Stimulated activated CD4-positive, alpha-beta T cell treated with anti-CD3 and anti-CD28 coated beads, Interleukin-1b, Interleukin-23, amount 100 ng/mL, for 24 hours (primary cell): Measurements from ENCODE around the gene WDR54.

Experiments used
- DNase-seq, 4 experiments: peaks; one replicate each; pipeline ENCODE4 v3.0.0-alpha.2; 2020; ENCODE audit warnings: low read depth in 4 of 4, low spot score in 1 of 4

The WDR54 gene

GRCh38 chr2:74421221-74421870 is at the start of gene WDR54, which contains the start of gene C2orf81:
WDR54 (plus strand) TSS chr2:74421730; CDS start chr2:74422154, 424 bp downstream.
C2orf81 (minus strand) TSS chr2:74421619; CDS start chr2:74421560, 59 bp downstream.
- DNase-seq = peak; percentile 86 to 95 (median 90)

- no peak for DNase-seq
Observed at GRCh38 chr2:74372674-74373073, 48.9 kb upstream of the WDR54 start.

- no peak for DNase-seq
Observed at GRCh38 chr2:74373221-74373676, 48.3 kb upstream of the WDR54 start.

- no peak for DNase-seq
Observed at GRCh38 chr2:74373985-74374384, 47.5 kb upstream of the WDR54 start.

GRCh38 chr2:74374509-74375205 is 46.9 kb upstream of the WDR54 start:
- DNase-seq = no peak

GRCh38 chr2:74375838-74376237 is 45.7 kb upstream of the WDR54 start:
- no peak for DNase-seq

- no peak for DNase-seq
Observed at GRCh38 chr2:74378007-74378406, 43.5 kb upstream of the WDR54 start.

- no peak for DNase-seq
Observed at GRCh38 chr2:74379851-74380789, 41.4 kb upstream of the WDR54 start, which contains the start of gene DCTN1. DCTN1 (minus strand) TSS chr2:74380311; CDS start chr2:74380037, 274 bp downstream.

GRCh38 chr2:74381751-74382150 is 39.8 kb upstream of the WDR54 start:
- DNase-seq = no peak

- no peak for DNase-seq
Observed at GRCh38 chr2:74383254-74383653, 38.3 kb upstream of the WDR54 start.

GRCh38 chr2:74384051-74384450 is 37.5 kb upstream of the WDR54 start:
- DNase-seq = no peak

- DNase-seq = no peak
Observed at GRCh38 chr2:74385396-74385795, 36.1 kb upstream of the WDR54 start.

GRCh38 chr2:74387346-74387745 is 34.2 kb upstream of the WDR54 start:
- DNase-seq = no peak

GRCh38 chr2:74390606-74391005 is 30.9 kb upstream of the WDR54 start:
- DNase-seq = no peak

- DNase-seq = peak in 1 of 4 experiments; percentile 11
Observed at GRCh38 chr2:74391209-74391579, 30.3 kb upstream of the WDR54 start.

GRCh38 chr2:74391580-74392448 is 29.7 kb upstream of the WDR54 start:
- DNase-seq = peak; percentile 87 to 98 (median 94)

- no peak for DNase-seq
Observed at GRCh38 chr2:74392449-74392743, 29.1 kb upstream of the WDR54 start.

GRCh38 chr2:74393525-74393924 is 28.0 kb upstream of the WDR54 start:
- DNase-seq = no peak

GRCh38 chr2:74396149-74396548 is 25.4 kb upstream of the WDR54 start:
- no peak for DNase-seq

GRCh38 chr2:74399785-74400184 is 21.7 kb upstream of the WDR54 start:
- no peak for DNase-seq

GRCh38 chr2:74401891-74402290 is 19.6 kb upstream of the WDR54 start:
- DNase-seq = no peak
